Measurements from ENCODE around the gene PAWR.

- TF ChIP-seq CTCF (IDR thresholded peaks at IDR 0.05): no peak
- TF ChIP-seq POLR2A (IDR thresholded peaks at IDR 0.05): no peak
- no peak for TF ChIP-seq EP300 (IDR thresholded peaks at IDR 0.05)
- TF ChIP-seq POLR2AphosphoS5 (IDR thresholded peaks at IDR 0.05): no peak
Observed at GRCh38 chr12:79707830-79708229, 17.1 kb upstream of the PAWR start.
